ENCODE measurements around the gene VSIG8.

Gene VSIG8

GRCh38 chr1:159826441-159827101, 35.9 kb downstream of the VSIG8 start, which contains the start of gene SLAMF8:
Gene SLAMF8 (plus strand): TSS chr1:159826873. CDS start chr1:159826899, 26 bp downstream.
- in situ Hi-C loops (cut with HindIII; ENCODE audit: low sequenced_read_pairs): no loop called here
- TF ChIP-seq CTCF (IDR thresholded peaks at IDR 0.05; ENCODE audit: low read depth, low read length): no peak
- H3K4me3 ChIP-seq (ENCODE audit: low read depth, low read length): no peak within 1 kb of the TSS
- no peak for DNase-seq (ENCODE audit: low read depth, low spot score)

GRCh38 chr1:159825564-159825963, 36.9 kb downstream of the VSIG8 start:
- TF ChIP-seq CTCF (IDR thresholded peaks at IDR 0.05; ENCODE audit: low read depth, low read length): no peak
- no peak for DNase-seq (ENCODE audit: low read depth, low spot score)
- in situ Hi-C loops (cut with HindIII; ENCODE audit: low sequenced_read_pairs): no loop called here
- H3K4me3 ChIP-seq (ENCODE audit: low read depth, low read length): no peak overlapping the region

GRCh38 chr1:159823406-159823805, 39.1 kb downstream of the VSIG8 start:
- TF ChIP-seq CTCF (IDR thresholded peaks at IDR 0.05; ENCODE audit: low read depth, low read length): no peak
- no peak for DNase-seq (ENCODE audit: low read depth, low spot score)
- in situ Hi-C loops (cut with HindIII; ENCODE audit: low sequenced_read_pairs): no loop called here
- no peak overlapping the region for H3K4me3 ChIP-seq (ENCODE audit: low read depth, low read length)

GRCh38 chr1:159821171-159821867, 41.1 kb downstream of the VSIG8 start:
- peak; percentile 59 for DNase-seq (ENCODE audit: low read depth, low spot score)
- no peak overlapping the region for H3K4me3 ChIP-seq (ENCODE audit: low read depth, low read length)
- in situ Hi-C loops (cut with HindIII; ENCODE audit: low sequenced_read_pairs): no loop called here
- peak; percentile 73 for TF ChIP-seq CTCF (IDR thresholded peaks at IDR 0.05; ENCODE audit: low read depth, low read length)

- in situ Hi-C loops (cut with HindIII; ENCODE audit: low sequenced_read_pairs): no loop called here
- no peak overlapping the region for H3K4me3 ChIP-seq (ENCODE audit: low read depth, low read length)
- DNase-seq (ENCODE audit: low read depth, low spot score): peak; percentile 35
- no peak for TF ChIP-seq CTCF (IDR thresholded peaks at IDR 0.05; ENCODE audit: low read depth, low read length)
Observed at GRCh38 chr1:159817276-159818041, 45.0 kb downstream of the VSIG8 start.

GRCh38 chr1:159815926-159816325, 46.5 kb downstream of the VSIG8 start:
- no peak for TF ChIP-seq CTCF (IDR thresholded peaks at IDR 0.05; ENCODE audit: low read depth, low read length)
- no peak overlapping the region for H3K4me3 ChIP-seq (ENCODE audit: low read depth, low read length)
- no peak for DNase-seq (ENCODE audit: low read depth, low spot score)
- in situ Hi-C loops (cut with HindIII; ENCODE audit: low sequenced_read_pairs): no loop called here

All from astrocyte of the spinal cord (primary cell).